NCI-H345 treated with DMSO at 0.1 percent for 48 hours (cell line): ENCODE data around the gene ERN1.
"Not testable (repeated sequence)": the region's sequence is repeated elsewhere in the genome, so short reads cannot be mapped to it uniquely, and the experiment has no call there.

Experiments
- DNase-seq: peaks from one replicate; lab custom pipeline; 2025; ENCODE audit not compliant: unreplicated experiment; lab: John Stamatoyannopoulos, UW

ERN1 gene

DNA sequence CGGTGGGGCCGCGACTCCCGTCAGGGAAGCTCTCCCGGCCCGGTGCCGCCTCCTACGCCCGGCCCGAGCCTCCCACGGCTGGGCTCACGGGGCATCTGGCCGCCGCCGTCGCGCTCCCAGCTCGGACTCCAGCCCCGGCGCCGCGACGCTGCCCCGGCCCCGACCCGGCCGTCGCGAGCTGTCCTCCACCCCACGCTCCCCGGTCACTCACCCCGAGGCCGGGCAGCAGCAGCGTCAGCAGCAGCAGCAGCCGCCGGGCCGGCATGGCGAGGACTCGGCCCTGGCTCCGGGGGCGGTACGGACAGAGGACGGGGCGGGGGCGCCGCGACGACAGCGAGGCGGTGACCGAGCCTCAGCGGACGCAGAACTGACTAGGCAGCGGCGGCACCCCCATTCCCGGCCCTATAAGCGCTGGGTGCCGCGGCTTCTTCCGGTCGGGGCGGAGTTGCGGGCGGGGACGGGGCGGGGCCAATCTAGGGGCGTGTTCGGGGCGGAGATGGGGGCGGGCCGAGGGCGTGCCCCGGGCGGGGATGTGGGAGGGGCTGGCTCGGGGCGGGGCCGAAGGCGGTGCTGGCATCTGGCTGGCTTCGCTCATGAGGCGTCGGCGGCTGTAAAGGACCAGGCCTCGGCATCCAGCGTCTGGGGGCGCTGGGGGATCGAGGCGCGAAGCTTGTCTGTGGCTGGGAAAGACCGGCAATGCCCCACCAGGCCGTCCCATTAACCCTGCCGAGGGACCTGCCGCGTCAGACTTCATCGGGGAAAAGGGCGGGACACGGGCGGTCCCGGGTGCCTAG lies at the start of gene ERN1:
Gene ERN1 (minus strand): TSS at position 380 of the 794 bp plus-strand sequence. CDS start 115 bp downstream, at position 265.
- DNase-seq: peak; percentile 45

DNA sequence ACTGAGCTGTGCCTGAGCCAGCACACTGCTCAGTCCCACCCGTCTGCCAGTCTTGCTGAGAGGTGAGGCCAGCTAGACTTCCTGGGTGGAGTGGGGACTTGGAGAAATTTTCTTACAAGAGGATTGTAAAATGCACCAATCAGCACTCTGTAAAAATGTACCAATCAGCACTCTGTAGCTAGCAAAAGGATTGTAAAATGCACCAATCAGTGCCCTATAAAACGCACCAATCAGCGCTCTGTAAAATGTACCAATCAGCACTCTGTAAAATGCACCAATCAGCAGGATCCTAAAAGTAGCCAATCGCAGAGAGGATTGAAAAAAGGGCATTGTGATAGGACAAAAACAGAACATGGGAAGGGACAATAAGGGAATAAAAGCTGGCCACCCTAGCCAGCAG lies 49.1 kb upstream of the ERN1 start:
- DNase-seq: not testable (repeated sequence)

DNA sequence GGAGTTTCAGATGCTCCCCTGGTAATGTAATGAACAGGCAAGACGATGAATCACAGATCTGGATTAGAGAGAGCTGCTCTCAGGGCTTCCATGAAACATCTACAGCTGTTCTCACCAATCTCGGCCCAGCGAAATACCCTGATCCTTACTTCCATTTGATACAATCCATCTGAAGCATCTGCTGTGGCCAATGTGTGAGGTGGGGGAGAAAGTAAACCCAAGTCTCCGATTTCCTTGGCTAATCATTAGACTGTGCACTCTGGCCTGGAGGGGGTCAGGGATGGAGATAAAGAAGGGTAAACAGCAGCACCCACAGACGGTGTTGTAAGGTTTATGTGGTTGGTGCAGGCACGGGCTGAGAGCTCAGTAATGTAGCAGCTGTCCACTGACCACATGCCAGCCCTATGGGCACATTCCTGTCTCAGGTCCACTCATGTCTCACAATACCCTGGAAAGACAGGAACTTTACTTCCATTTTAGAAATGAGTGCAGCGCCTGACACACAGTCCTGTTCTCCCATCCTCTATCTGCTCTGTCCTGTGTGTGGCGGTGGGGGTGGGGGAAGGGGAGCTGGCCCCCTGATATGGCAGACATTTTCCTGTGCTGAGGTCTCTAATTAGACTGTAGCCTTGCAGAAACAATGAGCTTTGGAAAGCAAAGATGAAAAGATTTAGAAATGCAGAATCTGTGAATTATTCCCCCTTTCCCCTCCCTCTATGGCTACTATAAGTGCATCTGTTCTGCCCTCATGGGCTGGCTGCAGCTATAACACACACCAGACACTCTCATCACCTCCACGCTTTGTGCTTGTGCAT lies 48.3 kb upstream of the ERN1 start:
- no peak for DNase-seq

DNA sequence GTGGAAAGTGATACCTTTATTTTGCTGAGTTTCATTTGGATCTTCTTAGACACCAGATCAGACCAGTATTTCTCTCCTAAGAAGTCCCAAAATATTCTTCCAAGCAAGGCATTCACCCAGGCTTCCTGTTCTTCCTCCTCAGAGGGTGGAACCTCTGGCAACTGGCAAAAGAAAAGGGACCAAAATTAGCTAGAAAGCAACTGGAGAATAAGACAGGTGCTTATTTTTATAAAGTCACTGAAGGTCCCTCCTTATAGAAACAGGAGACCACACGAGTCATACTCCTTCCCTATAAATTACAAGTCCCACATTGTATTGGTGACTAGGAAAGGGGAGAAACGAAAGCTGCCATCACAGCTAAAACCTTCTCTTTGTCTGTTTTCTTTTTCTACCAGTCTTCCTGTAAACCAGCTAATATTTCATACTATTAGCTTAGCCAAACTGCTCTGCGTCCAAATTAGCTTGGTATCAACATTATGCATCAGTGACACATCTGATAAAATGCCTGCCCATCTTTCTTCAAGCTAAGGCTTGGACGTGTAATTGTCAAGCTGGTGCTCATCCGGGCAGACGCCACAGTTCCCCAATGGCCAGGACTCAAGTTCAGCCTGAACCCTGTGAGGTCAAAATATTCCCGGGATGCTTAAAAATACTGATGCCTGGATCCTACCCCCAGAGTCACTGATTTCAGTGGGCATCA lies 47.5 kb upstream of the ERN1 start:
- no peak for DNase-seq

DNA sequence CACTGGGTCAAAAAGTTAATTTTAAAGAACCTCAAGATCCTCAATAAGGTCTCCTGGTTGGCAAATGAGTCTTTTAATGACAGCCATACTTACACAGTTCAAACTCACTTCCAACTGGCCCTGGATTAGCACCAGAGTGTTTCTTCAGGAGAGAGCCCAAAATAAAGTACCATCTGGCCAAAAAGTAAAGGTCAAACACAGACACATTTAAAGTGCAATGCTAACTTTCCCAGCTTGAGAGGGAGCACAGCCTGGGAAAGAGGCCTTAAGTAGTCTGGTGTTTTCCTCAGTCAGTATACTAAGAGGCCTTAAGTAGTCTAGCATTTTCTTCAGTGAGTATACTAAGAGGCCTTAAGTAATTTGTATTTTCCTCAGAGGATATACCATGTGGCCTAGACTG lies 46.6 kb upstream of the ERN1 start:
- DNase-seq: no peak

DNA sequence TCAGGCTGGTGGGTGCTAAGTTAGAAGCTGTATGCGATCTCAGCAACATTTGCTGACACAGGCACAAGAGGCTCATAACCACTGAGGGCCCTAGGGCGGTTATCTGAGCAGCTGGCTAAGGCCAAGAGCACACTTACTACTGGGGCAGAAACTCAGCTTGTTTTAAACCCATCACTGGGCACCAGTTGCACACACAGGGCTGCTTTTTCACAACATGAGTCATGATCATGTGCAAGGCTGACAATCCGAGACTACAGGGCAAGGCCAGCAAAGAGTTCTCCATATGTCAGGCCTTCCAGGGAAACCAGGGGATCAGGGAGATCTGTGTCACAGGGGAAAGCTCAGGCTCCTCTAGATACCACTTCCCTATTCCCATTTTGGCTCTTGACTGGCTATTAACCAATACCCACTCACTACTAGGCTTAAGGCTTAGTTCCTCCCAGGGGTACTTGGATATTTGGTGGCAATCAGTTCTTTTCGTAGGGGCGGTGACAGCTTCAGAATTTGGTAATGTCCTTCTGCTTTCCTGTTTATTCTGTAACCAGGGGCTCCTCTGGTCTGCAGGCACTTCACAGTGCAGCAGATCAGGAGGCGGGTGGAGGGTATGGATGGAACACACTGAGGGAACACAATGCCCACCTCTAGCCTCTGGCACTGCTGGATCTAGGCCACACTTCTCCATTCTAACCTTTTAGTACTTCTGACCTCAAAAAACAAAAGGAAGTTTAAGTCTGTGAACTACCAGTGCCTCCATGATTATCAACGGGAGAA lies 44.9 kb upstream of the ERN1 start:
- no peak for DNase-seq

DNA sequence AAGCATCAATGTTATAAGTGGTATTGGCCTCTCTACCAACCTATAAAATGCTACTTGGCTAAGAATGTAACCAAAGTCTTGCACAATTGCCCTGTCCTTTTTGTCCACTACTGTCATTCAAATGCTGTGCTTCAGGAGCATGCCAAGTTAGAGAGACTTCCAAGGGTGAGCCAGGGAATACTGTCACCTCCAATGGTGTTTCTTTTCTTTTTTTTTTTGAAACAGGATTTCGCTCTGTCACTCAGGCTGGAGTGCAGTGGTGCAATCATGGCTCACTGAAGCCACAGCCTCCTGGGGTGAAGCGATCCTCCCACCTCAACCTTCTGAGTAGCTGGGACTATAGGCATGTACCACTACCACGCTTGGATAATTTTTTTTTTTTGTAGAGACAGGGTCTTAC lies 43.7 kb upstream of the ERN1 start:
- DNase-seq: no peak

DNA sequence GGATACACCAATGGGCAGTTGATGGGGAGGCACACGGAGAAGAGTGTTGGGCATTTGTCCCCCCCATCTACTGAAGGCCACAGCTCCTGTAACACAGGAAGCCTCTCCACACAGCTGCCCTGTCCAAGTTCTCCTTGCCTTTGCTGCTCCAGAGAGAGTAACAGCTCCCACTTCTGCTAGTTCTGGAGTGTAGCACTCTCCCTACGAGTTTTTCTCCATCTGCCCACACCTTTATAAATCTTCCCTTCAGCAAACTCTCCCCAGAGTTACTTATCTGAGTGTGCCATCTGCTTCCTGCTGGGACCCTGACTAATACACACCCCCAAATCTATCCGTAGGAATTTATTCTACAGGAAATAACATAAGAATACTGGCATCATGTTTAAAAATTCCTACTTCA lies 42.6 kb upstream of the ERN1 start:
- no peak for DNase-seq

DNA sequence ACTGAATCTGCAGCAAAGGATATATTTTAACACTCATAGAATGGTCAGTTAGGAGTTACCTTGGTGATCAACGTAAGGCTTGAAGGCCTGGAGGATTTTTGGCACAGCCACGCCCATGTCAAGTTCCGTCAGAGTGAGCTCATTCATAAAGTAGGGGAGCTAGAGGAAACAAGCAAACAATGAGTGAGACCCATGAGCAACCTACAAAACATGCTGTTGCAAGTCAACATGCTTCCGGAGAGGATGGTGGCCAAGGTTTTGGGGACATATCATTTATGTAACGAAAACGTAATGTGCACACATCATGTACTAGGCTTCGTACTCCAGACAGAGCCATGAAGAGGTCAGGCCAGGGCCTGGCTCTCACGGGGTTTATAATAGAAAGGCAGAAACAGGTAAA lies 41.1 kb upstream of the ERN1 start:
- DNase-seq: no peak

DNA sequence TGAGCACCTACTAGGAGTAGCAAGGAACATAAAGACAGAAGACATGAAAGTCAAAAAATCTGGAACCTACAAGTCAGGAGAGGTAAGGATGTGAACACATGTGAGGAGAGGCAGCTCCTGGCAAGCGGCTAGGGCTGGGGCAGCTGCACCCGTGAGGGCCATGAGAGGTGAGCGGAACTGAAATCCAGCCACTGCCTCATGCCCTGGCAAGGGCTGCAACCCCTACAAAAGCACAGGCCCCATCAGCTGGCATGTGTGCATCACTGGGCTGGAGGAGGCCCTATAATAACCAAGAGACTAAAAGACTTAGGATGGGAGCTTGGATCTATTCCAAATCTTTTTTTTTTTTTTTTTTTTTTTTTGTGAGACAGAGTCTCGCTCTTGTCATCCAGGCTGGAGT lies 40.3 kb upstream of the ERN1 start:
- no peak for DNase-seq

DNA sequence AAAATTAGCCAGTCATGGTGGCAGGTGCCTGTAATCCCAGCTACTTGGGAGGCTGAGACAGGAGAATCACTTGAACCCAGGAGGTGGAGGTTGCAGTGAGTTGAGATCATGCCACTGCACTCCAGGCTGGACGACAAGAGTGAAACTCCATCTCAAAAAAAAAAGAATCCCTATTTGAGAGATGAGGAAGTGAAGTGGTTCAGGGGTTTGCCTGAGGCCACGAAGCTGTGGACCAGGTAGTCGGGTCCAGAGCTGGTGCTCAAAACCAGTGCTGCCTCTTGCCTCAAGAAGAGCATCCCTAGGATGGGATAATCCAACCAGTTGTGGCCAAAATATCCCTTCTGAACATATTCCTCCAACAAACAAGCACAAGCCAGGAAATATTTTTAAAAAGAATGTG lies 37.7 kb upstream of the ERN1 start:
- not testable (repeated sequence) for DNase-seq

DNA sequence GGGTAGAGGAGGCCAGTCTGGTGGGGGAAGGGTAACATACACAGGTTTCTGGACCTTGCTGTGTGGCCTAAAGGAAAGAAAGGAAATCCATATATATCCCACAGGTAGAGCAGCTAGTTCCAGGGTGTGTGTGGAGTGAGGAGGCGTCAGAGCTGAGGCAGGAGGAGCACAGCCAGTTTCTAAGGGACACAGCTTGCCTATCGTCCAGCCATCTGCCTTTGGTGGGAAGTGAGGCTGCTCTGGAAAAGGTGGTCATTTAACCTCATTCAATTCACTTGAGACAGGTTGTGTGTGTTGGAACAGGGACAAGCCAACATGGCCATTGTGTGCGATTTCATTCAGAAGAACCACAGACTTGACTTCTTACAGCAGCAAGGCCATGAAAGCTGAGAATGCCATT lies 36.9 kb upstream of the ERN1 start:
- no peak for DNase-seq

DNA sequence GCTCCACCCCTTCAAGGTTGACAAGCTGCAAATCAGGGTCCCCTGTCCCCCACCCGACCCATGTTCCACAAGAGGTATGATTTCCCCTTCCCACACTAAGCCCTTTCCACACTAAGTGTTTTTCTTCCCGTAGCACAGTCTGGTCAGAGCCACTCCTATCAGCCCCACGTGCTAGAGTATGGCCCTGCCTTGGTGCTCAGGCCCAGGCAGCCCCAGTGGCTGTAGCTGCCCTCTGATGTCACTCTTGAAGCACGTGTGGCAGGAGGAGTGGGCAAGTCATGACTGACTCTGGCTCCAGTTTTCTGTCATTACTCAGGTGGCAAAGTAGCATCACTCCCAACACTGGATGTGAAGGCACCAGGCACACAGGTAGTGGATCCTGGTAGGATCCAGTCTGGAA lies 35.4 kb upstream of the ERN1 start:
- no peak for DNase-seq

DNA sequence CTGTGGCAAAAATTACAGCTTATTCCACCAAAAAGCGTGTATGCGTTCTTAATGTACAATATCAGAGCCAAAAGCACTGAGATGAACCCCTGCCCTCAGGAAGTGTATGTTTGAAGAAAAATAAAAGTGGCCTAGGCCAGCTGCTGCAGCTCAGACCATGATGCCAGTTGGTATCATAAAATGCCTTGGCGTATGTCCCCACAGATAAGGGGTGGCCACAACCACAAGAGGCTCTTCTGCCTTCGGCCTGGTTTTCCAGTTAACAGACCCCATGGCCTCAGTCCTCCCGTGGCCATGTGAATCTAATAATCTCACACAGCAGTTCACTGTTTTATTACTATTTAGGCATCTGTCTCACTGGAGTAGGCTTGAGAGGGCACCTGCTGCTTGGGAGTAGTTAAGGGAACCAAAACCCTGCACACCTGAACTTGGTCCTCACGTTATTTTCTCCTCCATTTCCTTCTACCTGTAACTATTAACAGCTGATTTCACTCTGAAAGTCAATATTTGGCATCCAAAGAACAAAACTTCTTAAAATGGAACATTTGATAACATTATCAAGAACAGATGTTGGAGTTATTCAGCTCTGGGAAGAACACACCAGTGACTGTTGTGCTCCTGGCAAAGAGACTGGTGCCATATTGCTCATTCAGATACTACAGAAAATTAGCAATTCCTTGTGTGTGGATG lies 34.8 kb upstream of the ERN1 start:
- DNase-seq: no peak

DNA sequence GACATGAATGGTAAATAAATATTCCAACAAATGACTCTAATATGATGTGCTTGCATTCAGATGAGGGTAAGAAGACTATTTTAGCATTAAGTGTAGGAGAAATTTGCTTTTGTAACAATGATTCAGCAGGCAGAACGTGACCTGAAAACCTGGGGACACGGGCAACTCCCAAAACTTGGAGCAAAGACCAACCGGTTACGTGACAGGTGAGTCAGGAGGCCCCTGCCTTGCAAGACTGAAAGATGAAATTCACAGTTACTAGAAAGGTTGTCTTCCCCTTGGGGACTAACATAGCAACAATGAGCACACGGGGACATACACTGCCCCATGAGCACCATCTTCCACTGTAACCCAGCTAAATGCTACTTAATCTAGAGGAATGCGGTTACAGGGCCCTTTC lies 33.5 kb upstream of the ERN1 start:
- no peak for DNase-seq

DNA sequence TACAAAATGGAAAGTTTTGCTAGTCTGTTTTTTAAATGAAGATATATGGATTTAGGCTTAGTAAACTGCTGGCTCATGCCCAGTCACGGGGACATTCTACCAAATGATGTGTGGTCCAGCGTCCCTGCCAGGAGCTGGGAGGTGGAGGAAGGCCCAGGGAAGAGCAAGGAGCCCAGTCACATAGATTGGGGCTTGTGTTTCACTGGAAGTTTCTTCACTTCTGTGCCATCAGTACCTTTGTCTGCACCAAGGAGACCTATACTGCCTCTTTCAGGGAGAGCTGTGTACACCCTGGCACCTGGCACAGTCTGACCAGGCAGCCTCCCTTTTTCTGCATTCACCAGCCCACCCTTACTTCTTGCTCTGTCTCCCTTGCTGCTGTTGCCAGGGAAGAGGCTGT lies 32.6 kb upstream of the ERN1 start:
- DNase-seq: no peak

DNA sequence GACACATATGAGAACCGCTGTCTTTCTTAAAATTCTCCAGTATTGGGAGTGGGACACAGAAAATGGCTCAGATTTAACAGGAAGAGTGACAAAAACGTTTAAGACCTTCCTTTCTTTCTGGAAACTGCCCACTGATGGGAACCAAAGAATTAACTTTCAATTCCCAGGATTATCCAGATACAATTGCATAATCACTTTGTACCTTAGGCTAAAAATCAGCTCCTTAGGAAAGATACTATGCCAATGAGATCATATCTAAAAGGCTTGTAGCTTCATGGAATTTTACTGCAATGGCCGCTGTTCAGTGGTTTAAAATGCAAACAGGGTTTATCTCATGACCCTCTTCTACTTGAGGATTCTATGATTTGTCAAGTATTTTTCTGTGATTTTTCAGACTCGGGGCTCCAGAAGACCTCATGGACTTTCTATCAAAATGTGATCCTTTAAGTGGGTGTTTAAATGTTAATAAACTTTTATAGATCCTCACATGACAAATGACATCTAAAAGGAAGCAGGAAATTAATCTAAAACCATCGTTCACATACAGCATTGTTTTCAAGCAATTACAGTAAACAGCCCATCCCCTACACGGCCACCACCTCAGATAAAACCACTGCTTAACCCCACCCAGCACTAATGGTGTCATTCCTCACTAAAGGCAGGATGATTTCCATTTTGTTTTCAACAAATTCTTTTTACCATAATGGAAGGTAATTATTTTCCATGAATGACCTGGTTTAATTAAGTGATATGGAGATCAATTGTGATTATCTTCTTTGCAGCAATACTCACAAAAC lies 31.6 kb upstream of the ERN1 start:
- DNase-seq: no peak

DNA sequence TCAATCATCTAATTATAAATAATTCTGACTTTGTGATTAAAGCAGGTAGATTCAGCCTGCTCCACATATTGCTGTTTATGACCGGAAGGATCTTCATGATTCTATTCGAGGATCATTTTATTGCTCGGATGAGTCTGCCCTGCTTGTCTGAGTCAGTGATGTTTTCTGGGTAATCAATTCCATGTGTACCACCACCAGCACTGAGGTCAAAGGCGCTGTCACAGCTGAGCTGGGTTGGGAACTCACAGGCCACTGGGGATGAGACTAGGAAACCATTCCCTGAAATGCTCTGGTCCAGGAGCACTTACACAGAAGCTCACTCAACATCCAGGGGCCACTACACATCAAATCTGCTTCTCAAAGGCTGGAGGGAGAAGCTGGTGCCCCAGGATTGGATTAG lies 30.4 kb upstream of the ERN1 start:
- DNase-seq: no peak

DNA sequence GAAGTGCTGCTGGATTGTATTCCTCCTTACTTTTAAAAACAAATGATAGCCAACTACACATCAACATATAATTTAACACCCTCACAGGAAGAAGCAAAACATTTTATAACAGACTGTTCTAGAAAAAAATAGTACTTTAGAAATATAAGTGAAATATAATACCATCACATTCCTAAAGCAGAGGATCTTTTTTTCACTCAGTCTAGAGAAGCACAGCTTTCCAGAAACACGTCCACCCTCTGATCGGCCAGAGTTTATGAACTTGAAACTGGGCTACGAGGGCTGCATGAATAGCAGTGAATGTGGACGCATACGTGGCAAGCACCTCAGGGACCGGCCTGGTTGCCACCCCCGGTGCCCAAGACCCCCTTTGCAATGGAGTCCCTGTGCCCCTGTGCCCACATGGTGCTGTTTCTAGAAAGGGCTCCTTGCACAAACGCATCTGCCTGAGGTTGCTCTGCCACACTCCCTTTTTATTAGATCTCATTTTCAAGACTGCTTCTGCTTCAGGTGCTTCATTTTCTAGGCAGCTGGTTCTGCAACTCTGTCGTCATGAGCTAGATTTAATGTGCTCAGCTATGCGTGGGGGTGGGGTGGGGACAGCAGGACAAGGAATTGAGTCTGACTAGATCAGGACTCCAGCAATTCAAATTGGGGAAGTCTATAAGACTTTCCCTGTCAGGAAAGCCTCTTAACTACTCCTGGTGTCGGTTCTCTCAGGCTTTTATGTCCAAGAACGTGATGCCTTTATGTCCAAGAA lies 29.1 kb upstream of the ERN1 start:
- no peak for DNase-seq
